ENCODE data around the gene TMEM266.

Gene TMEM266

GRCh38 chr15:76058714-76059319 is 968 bp upstream of the TMEM266 start:
- peak; percentile 41 for DNase-seq
- Mint-ChIP-seq H3K4me3 (peak overlapping the region; percentile 60), H3K9me3 (no peaks in the 10 kb centered on the region), H3K27ac (no peak overlapping the region), H3K36me3 (ENCODE audit: low read depth) (no peaks in the 10 kb centered on the region), H3K27me3 (peaks cover 71% of the 10 kb centered on the region), H3K4me1 (ENCODE audit: low read depth) (peaks cover 49% of the 10 kb centered on the region)

GRCh38 chr15:76060118-76060989 is 569 bp downstream of the TMEM266 start:
- Mint-ChIP-seq H3K9me3 (no peaks in the 10 kb centered on the region), H3K36me3 (ENCODE audit: low read depth) (no peaks in the 10 kb centered on the region), H3K27me3 (peaks cover 78% of the 10 kb centered on the region), H3K27ac (no peak overlapping the region), H3K4me3 (peak overlapping the region; percentile 67), H3K4me1 (ENCODE audit: low read depth) (peaks cover 55% of the 10 kb centered on the region)
- peak; percentile 53 for DNase-seq

GRCh38 chr15:76061700-76062099 is 1.9 kb downstream of the TMEM266 start:
- Mint-ChIP-seq H3K36me3 (ENCODE audit: low read depth) (no peaks in the 10 kb centered on the region), H3K4me1 (ENCODE audit: low read depth) (peaks cover 59% of the 10 kb centered on the region), H3K4me3 (no peak overlapping the region), H3K27ac (no peak overlapping the region), H3K27me3 (peaks cover 84% of the 10 kb centered on the region), H3K9me3 (no peaks in the 10 kb centered on the region)
- no peak for DNase-seq

GRCh38 chr15:76062286-76062685 is 2.5 kb downstream of the TMEM266 start:
- Mint-ChIP-seq H3K4me1 (ENCODE audit: low read depth) (peaks cover 54% of the 10 kb centered on the region), H3K4me3 (no peak overlapping the region), H3K36me3 (ENCODE audit: low read depth) (no peaks in the 10 kb centered on the region), H3K27me3 (peaks cover 82% of the 10 kb centered on the region), H3K9me3 (no peaks in the 10 kb centered on the region), H3K27ac (no peak overlapping the region)
- no peak for DNase-seq

- H3K4me3 Mint-ChIP-seq: no peak overlapping the region
- peaks cover 68% of the 10 kb centered on the region for H3K27me3 Mint-ChIP-seq
- no peak overlapping the region for H3K27ac Mint-ChIP-seq
- no peak for DNase-seq
- H3K4me1 Mint-ChIP-seq (ENCODE audit: low read depth): peaks cover 35% of the 10 kb centered on the region
- no peaks in the 10 kb centered on the region for H3K9me3 Mint-ChIP-seq
- no peaks in the 10 kb centered on the region for H3K36me3 Mint-ChIP-seq (ENCODE audit: low read depth)
Measured at GRCh38 chr15:76064375-76064774, 4.6 kb downstream of the TMEM266 start.

- DNase-seq: no peak
- Mint-ChIP-seq H3K4me1 (ENCODE audit: low read depth) (peaks cover 31% of the 10 kb centered on the region), H3K9me3 (no peaks in the 10 kb centered on the region), H3K27me3 (peaks cover 68% of the 10 kb centered on the region), H3K4me3 (no peak overlapping the region), H3K36me3 (ENCODE audit: low read depth) (no peaks in the 10 kb centered on the region), H3K27ac (no peak overlapping the region)
Measured at GRCh38 chr15:76065245-76065644, 5.5 kb downstream of the TMEM266 start.

- H3K36me3 Mint-ChIP-seq (ENCODE audit: low read depth): no peaks in the 10 kb centered on the region
- no peaks in the 10 kb centered on the region for H3K9me3 Mint-ChIP-seq
- no peak for DNase-seq
- H3K27ac Mint-ChIP-seq: no peak overlapping the region
- peaks cover 26% of the 10 kb centered on the region for H3K4me1 Mint-ChIP-seq (ENCODE audit: low read depth)
- no peak overlapping the region for H3K4me3 Mint-ChIP-seq
- peaks cover 64% of the 10 kb centered on the region for H3K27me3 Mint-ChIP-seq
Measured at GRCh38 chr15:76065793-76066192, 6.0 kb downstream of the TMEM266 start.

GRCh38 chr15:76070192-76070591 is 10.4 kb downstream of the TMEM266 start:
- Mint-ChIP-seq H3K27me3 (peaks cover 28% of the 10 kb centered on the region), H3K36me3 (ENCODE audit: low read depth) (no peaks in the 10 kb centered on the region), H3K4me3 (no peak overlapping the region), H3K4me1 (ENCODE audit: low read depth) (peaks cover 9% of the 10 kb centered on the region), H3K27ac (no peak overlapping the region), H3K9me3 (no peaks in the 10 kb centered on the region)
- no peak for DNase-seq

- Mint-ChIP-seq H3K9me3 (no peaks in the 10 kb centered on the region), H3K27ac (no peak overlapping the region), H3K4me1 (ENCODE audit: low read depth) (no peaks in the 10 kb centered on the region), H3K4me3 (no peak overlapping the region), H3K36me3 (ENCODE audit: low read depth) (no peaks in the 10 kb centered on the region), H3K27me3 (peaks cover 19% of the 10 kb centered on the region)
- no peak for DNase-seq
Measured at GRCh38 chr15:76070921-76071635, 11.3 kb downstream of the TMEM266 start.

- H3K4me1 Mint-ChIP-seq (ENCODE audit: low read depth): no peaks in the 10 kb centered on the region
- H3K4me3 Mint-ChIP-seq: no peak overlapping the region
- H3K27ac Mint-ChIP-seq: no peak overlapping the region
- peaks cover 15% of the 10 kb centered on the region for H3K27me3 Mint-ChIP-seq
- no peak for DNase-seq
- H3K9me3 Mint-ChIP-seq: no peaks in the 10 kb centered on the region
- H3K36me3 Mint-ChIP-seq (ENCODE audit: low read depth): no peaks in the 10 kb centered on the region
Measured at GRCh38 chr15:76071806-76072205, 12.0 kb downstream of the TMEM266 start.

GRCh38 chr15:76073554-76073953 is 13.8 kb downstream of the TMEM266 start:
- Mint-ChIP-seq H3K27me3 (peaks cover 13% of the 10 kb centered on the region), H3K27ac (no peak overlapping the region), H3K9me3 (no peaks in the 10 kb centered on the region), H3K4me3 (no peak overlapping the region), H3K4me1 (ENCODE audit: low read depth) (no peaks in the 10 kb centered on the region), H3K36me3 (ENCODE audit: low read depth) (no peaks in the 10 kb centered on the region)
- no peak for DNase-seq

- H3K36me3 Mint-ChIP-seq (ENCODE audit: low read depth): no peaks in the 10 kb centered on the region
- DNase-seq: no peak
- no peaks in the 10 kb centered on the region for H3K4me1 Mint-ChIP-seq (ENCODE audit: low read depth)
- H3K27ac Mint-ChIP-seq: no peak overlapping the region
- no peaks in the 10 kb centered on the region for H3K9me3 Mint-ChIP-seq
- no peak overlapping the region for H3K4me3 Mint-ChIP-seq
- H3K27me3 Mint-ChIP-seq: peaks cover 7% of the 10 kb centered on the region
Measured at GRCh38 chr15:76075046-76075445, 15.3 kb downstream of the TMEM266 start.

- H3K36me3 Mint-ChIP-seq (ENCODE audit: low read depth): no peaks in the 10 kb centered on the region
- no peaks in the 10 kb centered on the region for H3K4me1 Mint-ChIP-seq (ENCODE audit: low read depth)
- no peak for DNase-seq
- no peak overlapping the region for H3K4me3 Mint-ChIP-seq
- no peak overlapping the region for H3K27ac Mint-ChIP-seq
- H3K9me3 Mint-ChIP-seq: no peaks in the 10 kb centered on the region
- peaks cover 20% of the 10 kb centered on the region for H3K27me3 Mint-ChIP-seq
Measured at GRCh38 chr15:76078285-76078877, 18.6 kb downstream of the TMEM266 start.

GRCh38 chr15:76084256-76084655 is 24.5 kb downstream of the TMEM266 start:
- no peaks in the 10 kb centered on the region for H3K36me3 Mint-ChIP-seq (ENCODE audit: low read depth)
- H3K4me1 Mint-ChIP-seq (ENCODE audit: low read depth): no peaks in the 10 kb centered on the region
- no peak overlapping the region for H3K27ac Mint-ChIP-seq
- H3K4me3 Mint-ChIP-seq: no peak overlapping the region
- no peak for DNase-seq
- H3K27me3 Mint-ChIP-seq: peaks cover 39% of the 10 kb centered on the region
- no peaks in the 10 kb centered on the region for H3K9me3 Mint-ChIP-seq

Measured in activated T-cell treated with anti-CD3 and anti-CD28 coated beads, Interleukin-2, amount 50 U/mL, for 24 hours (primary cell).